K562 (cell line): ENCODE data around the gene IQCN. TPM values are rescaled to one million over a fixed set of nuclear protein-coding genes. Genes with fewer than 3 reads are reported as not detected.

Experiments used
- ATF3 ChIP-seq, 2 experiments: fragments of 450-650 bp in 1 of 2; sonication (generic) in 1 of 2; formaldehyde crosslinking in 1 of 2; IDR thresholded peaks in 1 of 2; conservative IDR thresholded peaks in 1 of 2; 2 replicates each; pipeline versions ENCODE4 v1.6.1 to v1.8.1; 2016 to 2023; ENCODE audit warnings: mild to moderate bottlenecking in 2 of 2, moderate library complexity in 2 of 2, inconsistent platforms in 1 of 2, missing genetic modification reagents in 1 of 2
- BDP1 ChIP-seq: IDR thresholded peaks from 3 replicates; pipeline ENCODE4 v1.6.1; 2011; ENCODE audit not compliant: insufficient read length, insufficient read depth
- DLX4 ChIP-seq: fragments of 250-450 bp; sonication (Bioruptor Pico); IDR thresholded peaks from 2 replicates; pipeline ENCODE4 v1.6.1; 2021; ENCODE audit warnings: mild to moderate bottlenecking
- IRF2 ChIP-seq: sonication (generic); formaldehyde crosslinking; IDR thresholded peaks from 2 replicates; pipeline ENCODE4 v1.8.1; 2022; ENCODE audit warnings: mild to moderate bottlenecking, missing genetic modification reagents
- KDM5B ChIP-seq: fragments of 200-600 bp; sonication (generic); IDR thresholded peaks from 2 replicates; pipeline ENCODE4 v1.6.1; 2012; ENCODE audit warnings: low read depth, mild to moderate bottlenecking, moderate library complexity, low read length, control low read depth, inconsistent platforms; ENCODE audit not compliant: insufficient replicate concordance
- KLF16 ChIP-seq: IDR thresholded peaks from 2 replicates; pipeline ENCODE4 v1.6.1; 2016; ENCODE audit warnings: antibody characterized with exemption
- NFIX ChIP-seq: fragments of 250-450 bp; sonication (Bioruptor Pico); IDR thresholded peaks from 2 replicates; pipeline ENCODE4 v1.4.0; 2020; ENCODE audit warnings: low read depth, mild to moderate bottlenecking, moderate library complexity
- NFXL1 ChIP-seq: fragments of 450-650 bp; formaldehyde crosslinking; IDR thresholded peaks from 2 replicates; pipeline ENCODE4 v1.4.0; 2021; ENCODE audit warnings: mild to moderate bottlenecking
- NR2C1 ChIP-seq, 2 experiments: fragments of 450-650 bp; IDR thresholded peaks; 2 replicates each; pipeline ENCODE4 v1.6.1; 2017; ENCODE audit warnings: mild to moderate bottlenecking in 2 of 2, antibody characterized with exemption in 1 of 2, inconsistent platforms in 1 of 2, missing compliant biosample characterization in 1 of 2, missing genetic modification characterization in 1 of 2
- RNF219 ChIP-seq: fragments of 250-450 bp; sonication (Bioruptor Pico); IDR thresholded peaks from 2 replicates; pipeline ENCODE4 v1.5.0; 2022; ENCODE audit warnings: mild to moderate bottlenecking
- SUPT5H ChIP-seq: fragments of 450-650 bp; IDR thresholded peaks from 2 replicates; pipeline ENCODE4 v1.6.1; 2016
- TEAD1 ChIP-seq, 2 experiments: fragments of 450-650 bp in 1 of 2; sonication (generic) in 1 of 2; formaldehyde crosslinking; IDR thresholded peaks; 2 replicates each; pipeline versions ENCODE4 v1.4.0 to v1.8.0; 2020 to 2022; ENCODE audit warnings: mild to moderate bottlenecking in 2 of 2, missing genetic modification reagents in 1 of 2
- TEAD4 ChIP-seq, 2 experiments: sonication (generic) in 1 of 2; formaldehyde crosslinking in 1 of 2; IDR thresholded peaks; 2 replicates each; pipeline versions ENCODE4 v1.6.1 to v1.8.0; 2012 to 2022; ENCODE audit warnings: borderline replicate concordance in 1 of 2, inconsistent platforms in 1 of 2, low read length in 1 of 2, mild to moderate bottlenecking in 1 of 2, missing genetic modification reagents in 1 of 2
- USF2 ChIP-seq: sonication (generic); formaldehyde crosslinking; IDR thresholded peaks from 2 replicates; pipeline ENCODE4 v1.5.0; 2020; ENCODE audit warnings: missing genetic modification reagents
- ZBTB7A ChIP-seq: IDR thresholded peaks from 2 replicates; pipeline ENCODE4 v1.6.1; 2011; ENCODE audit warnings: low read depth, mild to moderate bottlenecking, low read length, moderate library complexity, borderline replicate concordance; ENCODE audit not compliant: control insufficient read depth
- ZSCAN32 ChIP-seq: fragments of 450-650 bp; formaldehyde crosslinking; IDR thresholded peaks from 2 replicates; pipeline ENCODE4 v1.4.0; 2020; ENCODE audit warnings: mild to moderate bottlenecking, moderate library complexity
- polyA plus RNA-seq, 8 experiments: library from polyadenylated mRNA; depleted of rRNA in 4 of 8; stranded (reverse) in 5 of 8; unstranded in 3 of 8; fragments of >200 nt; fragmentation: Nextera tagmentation in 2 of 8; fragmentation: Illumina TruSeq in 1 of 8; extraction: Ambion mirVana in 2 of 8; extraction: Trizol in 1 of 8; gene quantifications; 2 replicates each; pipeline versions ENCODE4 v1.2.1 to v1.2.3, GENCODE V29; 2011 to 2014; ENCODE audit warnings: inconsistent platforms in 1 of 8, missing spikeins in 1 of 8
- total RNA-seq, 7 experiments: library from RNA; depleted of rRNA in 6 of 7; stranded (reverse); fragments of >200 nt in 6 of 7; fragmentation: Illumina TruSeq in 2 of 7; extraction: Trizol in 2 of 7; gene quantifications; 2 replicates each; pipeline versions ENCODE4 v1.2.1 to v1.2.3, GENCODE V29; 2011 to 2021; ENCODE audit warnings: low replicate concordance in 1 of 7

Gene IQCN
- total and polyA plus RNA-seq, 9 of the 15 experiments (the other 6 are each of a cell fraction or from before 2014, with no cell fraction given) = 0.01 to 0.07 (median 0.04) TPM; not detected in 3

- TF ChIP-seq DLX4 (CRISPR knock-in tag) (no peak), USF2 (no peak), TEAD1 (CRISPR knock-in tag; IDR thresholded peaks at IDR 0.05) (peak in 1 of 2 experiments; percentile 88; a peak in 2 of 4 replicates), ATF3 (IDR thresholded peaks at IDR 0.05) (no peak), ATF3 (CRISPR knock-in tag; conservative IDR thresholded peaks at IDR 0.05) (no peak), ZBTB7A (0 out of 2 replicates have a peak, but pooled peaks have one; percentile 5), TEAD4 (IDR thresholded peaks at IDR 0.05; ENCODE audit: low read length) (no peak), TEAD4 (CRISPR knock-in tag; IDR thresholded peaks at IDR 0.05; ENCODE audit: borderline replicate concordance) (0 out of 2 replicates have a peak, but pooled peaks have one; percentile 37), KLF16 (no peak), NFXL1 (CRISPR knock-in tag) (no peak), RNF219 (CRISPR knock-in tag) (no peak), NFIX (CRISPR knock-in tag) (no peak), IRF2 (no peak), ZSCAN32 (CRISPR knock-in tag) (no peak), KDM5B (no peak), SUPT5H (0 out of 2 replicates have a peak, but pooled peaks have one; percentile 2), BDP1 (no peak), NR2C1 (IDR thresholded peaks at IDR 0.05) (peak; percentile 28; the same call in 1 of the 2 replicates), NR2C1 (tag; IDR thresholded peaks at IDR 0.05) (no peak)
- TF ChIP-seq, all 486 proteins: peak for 7
Observed at GRCh38 chr19:18274219-18274780, at the start of gene IQCN (continued).
